Prostate gland (tissue), 2 donors: ENCODE results near the gene DAP.

Source experiments
- POLR2AphosphoS5 ChIP-seq: sonication (generic); formaldehyde crosslinking; IDR thresholded peaks from one replicate; pipeline ENCODE4 v1.6.1; 2017; ENCODE audit warnings: antibody characterized with exemption
- TF ChIP-seq, protein P1 (sequence below), 4 experiments: fragments of 200-600 bp in 2 of 4; fragments of 450-650 bp in 2 of 4; sonication (generic) in 2 of 4; IDR thresholded peaks; 1 replicate in 3 of 4; 2 replicates in 1 of 4; pipeline ENCODE4 v1.5.1; 2016 to 2019; ENCODE audit warnings: antibody characterized with exemption in 4 of 4, mild to moderate bottlenecking in 2 of 4, moderate library complexity in 2 of 4

- TF ChIP-seq, protein P1, sequence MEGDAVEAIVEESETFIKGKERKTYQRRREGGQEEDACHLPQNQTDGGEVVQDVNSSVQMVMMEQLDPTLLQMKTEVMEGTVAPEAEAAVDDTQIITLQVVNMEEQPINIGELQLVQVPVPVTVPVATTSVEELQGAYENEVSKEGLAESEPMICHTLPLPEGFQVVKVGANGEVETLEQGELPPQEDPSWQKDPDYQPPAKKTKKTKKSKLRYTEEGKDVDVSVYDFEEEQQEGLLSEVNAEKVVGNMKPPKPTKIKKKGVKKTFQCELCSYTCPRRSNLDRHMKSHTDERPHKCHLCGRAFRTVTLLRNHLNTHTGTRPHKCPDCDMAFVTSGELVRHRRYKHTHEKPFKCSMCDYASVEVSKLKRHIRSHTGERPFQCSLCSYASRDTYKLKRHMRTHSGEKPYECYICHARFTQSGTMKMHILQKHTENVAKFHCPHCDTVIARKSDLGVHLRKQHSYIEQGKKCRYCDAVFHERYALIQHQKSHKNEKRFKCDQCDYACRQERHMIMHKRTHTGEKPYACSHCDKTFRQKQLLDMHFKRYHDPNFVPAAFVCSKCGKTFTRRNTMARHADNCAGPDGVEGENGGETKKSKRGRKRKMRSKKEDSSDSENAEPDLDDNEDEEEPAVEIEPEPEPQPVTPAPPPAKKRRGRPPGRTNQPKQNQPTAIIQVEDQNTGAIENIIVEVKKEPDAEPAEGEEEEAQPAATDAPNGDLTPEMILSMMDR (IDR thresholded peaks at IDR 0.05) = no peak
- TF ChIP-seq POLR2AphosphoS5 = no peak
These were observed 53.6 kb downstream of the DAP start for GRCh38 chr5:10707198-10708142.
